ENCODE data around the gene GAN.
"Not testable (repeated sequence)": the region's sequence is repeated elsewhere in the genome, so short reads cannot be mapped to it uniquely, and the experiment has no call there.

Gene GAN

DNA sequence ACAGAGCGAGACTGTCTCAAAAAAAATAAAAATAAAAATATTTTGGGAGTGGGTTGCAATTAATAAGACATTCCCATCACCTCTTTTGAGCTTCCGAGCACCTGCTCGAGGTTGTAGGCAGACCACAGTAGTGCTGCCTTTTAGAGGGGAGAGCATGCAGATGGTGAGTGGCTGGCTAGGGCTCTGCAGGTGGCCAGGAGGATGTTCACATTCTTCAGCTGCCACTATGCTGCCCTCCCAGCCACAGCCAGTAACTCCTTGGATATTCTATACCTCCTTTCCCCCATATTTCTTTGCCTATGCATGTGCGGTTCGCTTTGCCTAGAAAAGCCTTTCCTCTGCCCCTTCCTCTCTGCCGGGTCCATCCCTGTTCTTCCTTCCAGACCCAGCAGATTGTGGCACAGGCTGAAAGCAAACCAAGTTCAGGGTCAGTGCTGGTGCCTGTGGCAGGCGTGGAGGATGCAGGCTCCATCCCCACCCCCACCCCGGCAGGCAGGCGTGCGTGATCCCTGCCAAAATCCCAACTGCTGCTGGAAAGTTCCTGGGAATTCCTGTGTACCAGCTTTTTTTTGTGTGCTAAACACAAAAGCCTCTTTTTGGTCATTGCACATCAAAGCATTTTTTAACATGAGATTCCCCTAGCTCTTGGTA lies 96.0 kb downstream of the GAN start:
- H3K27ac ChIP-seq (ENCODE audit: low read depth, low read length) = no peak overlapping the region
- H3K9ac ChIP-seq (ENCODE audit: low read length) = no peak overlapping the region
- H3K4me3 ChIP-seq (ENCODE audit: low read length) = no peak overlapping the region
- no peaks in the 10 kb centered on the region for H3K4me1 ChIP-seq (ENCODE audit: control insufficient read depth, insufficient read depth, low read length)
- no peaks in the 10 kb centered on the region for H3K36me3 ChIP-seq (ENCODE audit: control insufficient read depth, insufficient read depth, low read length)
- H3K27me3 ChIP-seq (ENCODE audit: control insufficient read depth, insufficient read depth, low read length) = no peaks in the 10 kb centered on the region

DNA sequence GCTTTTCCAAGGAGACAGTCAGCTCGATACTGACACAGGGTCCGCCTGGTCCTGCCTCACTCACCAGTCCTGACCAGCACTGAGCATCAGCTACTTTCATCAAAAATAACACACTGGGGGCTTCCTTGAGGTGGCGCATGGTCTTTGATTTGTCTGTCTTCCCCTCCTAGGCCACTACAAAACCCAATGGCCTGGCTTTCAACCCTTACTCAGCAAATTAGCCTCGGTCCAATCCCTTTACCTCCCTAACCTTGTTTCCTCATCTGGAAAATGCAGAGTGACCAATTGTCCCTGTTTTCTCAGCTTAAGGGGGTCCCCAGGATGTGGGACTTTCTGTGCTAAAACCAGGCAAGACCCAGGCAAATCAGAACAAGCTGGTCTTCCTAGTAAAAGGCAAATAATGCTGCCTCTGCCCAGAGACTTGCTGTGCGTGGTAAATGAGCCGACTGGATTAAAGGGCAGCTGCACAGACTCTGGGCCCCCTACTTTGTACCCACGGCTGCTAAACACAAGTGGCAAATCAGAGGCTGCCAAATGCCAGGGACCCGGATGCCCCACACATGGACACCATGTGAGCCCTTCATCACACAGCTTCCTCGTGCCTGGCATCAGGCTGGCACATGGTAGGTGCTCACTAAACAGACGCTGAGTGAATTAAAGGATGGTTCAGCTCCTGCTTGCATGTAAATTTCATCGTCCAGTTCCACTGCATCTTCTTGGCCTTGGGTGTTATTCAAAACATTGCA lies 98.7 kb downstream of the GAN start:
- H3K36me3 ChIP-seq (ENCODE audit: control insufficient read depth, insufficient read depth, low read length) = no peaks in the 10 kb centered on the region

DNA sequence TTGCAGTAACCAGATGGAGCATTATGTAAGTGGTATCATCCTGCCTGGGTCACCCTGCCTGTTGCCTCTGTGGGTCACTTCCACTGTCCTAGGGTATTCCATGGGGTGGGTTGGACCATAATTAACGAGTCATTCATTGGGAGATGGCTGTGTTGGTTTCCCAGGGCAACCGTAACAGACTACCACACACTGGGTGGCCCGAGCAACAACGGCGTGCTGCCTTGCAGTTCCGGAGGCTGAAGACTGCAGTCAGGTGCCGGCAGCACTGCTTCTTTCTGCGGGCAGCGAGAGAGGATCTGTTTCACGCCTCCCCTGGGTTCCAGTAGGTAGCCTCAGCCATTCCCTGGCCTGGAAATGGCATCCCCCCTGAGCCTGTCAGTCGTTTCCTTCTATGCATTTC lies 101.0 kb downstream of the GAN start:
- H3K4me3 ChIP-seq (ENCODE audit: low read length) = no peak overlapping the region
- H3K4me1 ChIP-seq (ENCODE audit: control insufficient read depth, insufficient read depth, low read length) = no peaks in the 10 kb centered on the region
- no peaks in the 10 kb centered on the region for H3K36me3 ChIP-seq (ENCODE audit: control insufficient read depth, insufficient read depth, low read length)
- no peak overlapping the region for H3K27ac ChIP-seq (ENCODE audit: low read depth, low read length)
- no peak overlapping the region for H3K9ac ChIP-seq (ENCODE audit: low read length)
- H3K27me3 ChIP-seq (ENCODE audit: control insufficient read depth, insufficient read depth, low read length) = no peaks in the 10 kb centered on the region

More for the DNA sequence above, 98.7 kb downstream of the GAN start:
- no peaks in the 10 kb centered on the region for H3K27me3 ChIP-seq (ENCODE audit: control insufficient read depth, insufficient read depth, low read length)
- H3K9ac ChIP-seq (ENCODE audit: low read length) = no peak overlapping the region
- H3K4me1 ChIP-seq (ENCODE audit: control insufficient read depth, insufficient read depth, low read length) = no peaks in the 10 kb centered on the region
- H3K27ac ChIP-seq (ENCODE audit: low read depth, low read length) = no peak overlapping the region
- H3K4me3 ChIP-seq (ENCODE audit: low read length) = no peak overlapping the region

DNA sequence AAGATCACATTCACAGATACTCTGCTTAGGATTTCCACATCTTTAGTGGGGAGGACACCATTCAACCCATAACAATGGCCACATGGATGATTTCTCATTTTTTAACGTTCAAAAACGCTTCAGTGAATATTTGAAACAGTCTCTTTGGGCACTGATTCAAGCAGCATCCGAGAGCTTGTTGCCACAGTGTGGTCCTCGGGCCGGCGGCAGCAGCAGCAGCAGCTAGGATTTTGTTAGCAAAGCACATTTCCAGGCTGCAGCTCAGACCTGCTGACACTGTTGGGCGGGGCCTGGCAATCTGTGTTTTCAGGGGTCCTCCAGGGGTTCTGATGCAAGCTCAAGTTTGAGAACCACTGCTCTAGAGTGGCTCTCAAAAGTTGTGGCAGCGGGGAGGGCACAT lies 102.0 kb downstream of the GAN start:
- no peaks in the 10 kb centered on the region for H3K4me1 ChIP-seq (ENCODE audit: control insufficient read depth, insufficient read depth, low read length)
- no peak overlapping the region for H3K27ac ChIP-seq (ENCODE audit: low read depth, low read length)
- H3K4me3 ChIP-seq (ENCODE audit: low read length) = no peak overlapping the region
- H3K9ac ChIP-seq (ENCODE audit: low read length) = no peak overlapping the region
- no peaks in the 10 kb centered on the region for H3K27me3 ChIP-seq (ENCODE audit: control insufficient read depth, insufficient read depth, low read length)
- no peaks in the 10 kb centered on the region for H3K36me3 ChIP-seq (ENCODE audit: control insufficient read depth, insufficient read depth, low read length)

DNA sequence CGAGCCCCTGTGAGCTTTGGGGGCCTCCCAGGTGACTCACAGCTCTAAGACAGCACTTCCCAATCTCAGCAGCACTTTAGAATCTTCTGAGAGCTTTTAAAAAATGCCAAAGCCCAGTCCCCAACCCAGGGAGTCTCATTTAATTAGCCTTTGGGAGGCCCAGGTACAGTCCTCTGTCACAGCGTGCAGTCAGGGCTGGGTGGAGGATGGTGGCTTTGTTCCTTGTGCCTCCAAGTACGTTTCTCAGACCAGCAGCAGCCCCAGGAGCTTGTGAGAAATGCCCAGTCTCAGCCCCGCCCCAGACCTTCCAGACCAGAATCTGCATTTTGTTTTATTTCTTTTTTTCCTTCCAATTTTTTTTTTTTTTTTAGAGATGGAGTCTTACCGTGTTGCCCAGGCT lies 102.4 kb downstream of the GAN start:
- no peak overlapping the region for H3K9ac ChIP-seq (ENCODE audit: low read length)
- no peaks in the 10 kb centered on the region for H3K36me3 ChIP-seq (ENCODE audit: control insufficient read depth, insufficient read depth, low read length)
- no peaks in the 10 kb centered on the region for H3K4me1 ChIP-seq (ENCODE audit: control insufficient read depth, insufficient read depth, low read length)
- H3K27me3 ChIP-seq (ENCODE audit: control insufficient read depth, insufficient read depth, low read length) = no peaks in the 10 kb centered on the region
- no peak overlapping the region for H3K4me3 ChIP-seq (ENCODE audit: low read length)
- H3K27ac ChIP-seq (ENCODE audit: low read depth, low read length) = no peak overlapping the region

DNA sequence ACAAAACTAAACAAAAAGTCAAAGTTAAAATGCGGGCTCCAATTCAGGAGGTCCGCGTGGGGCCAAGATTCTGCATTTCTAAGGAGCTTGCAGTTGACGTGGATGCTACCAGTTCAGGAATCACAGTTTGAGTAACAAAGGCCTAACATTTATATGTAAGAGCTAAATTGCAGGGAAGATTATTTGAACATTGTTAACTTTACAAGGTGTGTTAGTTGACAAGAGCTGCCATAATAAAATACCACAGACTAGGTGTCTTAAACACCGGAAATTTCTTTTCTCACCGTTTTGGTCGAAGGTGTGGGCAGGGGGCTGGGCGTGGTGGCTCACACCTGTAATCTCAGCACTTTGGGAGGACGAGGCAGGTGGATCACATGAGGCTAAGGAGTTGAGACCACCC lies 105.0 kb downstream of the GAN start:
- H3K36me3 ChIP-seq (ENCODE audit: control insufficient read depth, insufficient read depth, low read length) = no peaks in the 10 kb centered on the region
- no peaks in the 10 kb centered on the region for H3K4me1 ChIP-seq (ENCODE audit: control insufficient read depth, insufficient read depth, low read length)
- no peaks in the 10 kb centered on the region for H3K27me3 ChIP-seq (ENCODE audit: control insufficient read depth, insufficient read depth, low read length)
- H3K4me3 ChIP-seq (ENCODE audit: low read length) = no peak overlapping the region
- H3K27ac ChIP-seq (ENCODE audit: low read depth, low read length) = no peak overlapping the region
- H3K9ac ChIP-seq (ENCODE audit: low read length) = no peak overlapping the region

DNA sequence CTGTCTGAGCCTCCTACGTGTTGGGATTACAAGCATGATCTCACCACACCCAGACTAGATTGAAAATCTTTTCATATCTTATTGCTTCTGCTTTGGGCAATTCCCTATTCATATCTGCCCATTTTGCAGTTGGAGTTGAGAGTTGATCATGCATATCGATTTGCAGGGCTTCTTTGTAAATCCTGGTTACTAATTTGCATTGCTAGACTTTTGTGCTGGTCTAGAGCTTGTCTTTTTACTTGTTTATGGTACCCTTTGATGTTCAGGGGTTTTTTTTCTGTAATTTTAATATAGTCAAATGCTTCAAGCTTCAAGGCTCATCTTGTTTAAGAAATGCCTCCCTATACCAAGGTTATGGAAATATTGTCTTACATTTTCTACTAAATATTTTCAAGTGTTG lies 106.4 kb downstream of the GAN start:
- Histone ChIP-seq H3K4me1 (ENCODE audit: control insufficient read depth, insufficient read depth, low read length) (no peaks in the 10 kb centered on the region), H3K9ac (ENCODE audit: low read length) (no peak overlapping the region), H3K27me3 (ENCODE audit: control insufficient read depth, insufficient read depth, low read length) (no peaks in the 10 kb centered on the region), H3K27ac (ENCODE audit: low read depth, low read length) (no peak overlapping the region), H3K36me3 (ENCODE audit: control insufficient read depth, insufficient read depth, low read length) (no peaks in the 10 kb centered on the region), H3K4me3 (ENCODE audit: low read length) (no peak overlapping the region)

DNA sequence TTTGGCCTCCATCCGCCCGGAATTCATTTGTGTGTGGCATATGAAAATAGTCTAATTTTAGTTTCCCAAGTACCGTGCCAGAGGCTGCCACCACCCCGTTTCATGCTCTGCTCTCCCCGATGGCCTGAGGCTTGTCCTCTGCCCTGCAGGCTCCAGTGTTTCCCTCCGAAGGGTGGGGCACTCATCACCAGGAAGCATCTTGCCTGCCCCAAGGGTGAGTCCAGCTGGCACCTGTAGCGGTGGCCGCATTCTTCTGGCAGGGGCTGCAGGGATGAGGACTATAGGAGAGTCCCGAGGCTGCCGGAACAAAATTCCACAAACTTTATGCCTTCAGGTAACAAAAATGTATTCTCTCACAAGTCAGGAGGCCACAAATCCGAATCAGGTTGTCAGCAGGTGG lies 106.8 kb downstream of the GAN start:
- H3K27me3 ChIP-seq (ENCODE audit: control insufficient read depth, insufficient read depth, low read length) = no peaks in the 10 kb centered on the region
- no peak overlapping the region for H3K27ac ChIP-seq (ENCODE audit: low read depth, low read length)
- no peaks in the 10 kb centered on the region for H3K4me1 ChIP-seq (ENCODE audit: control insufficient read depth, insufficient read depth, low read length)
- no peaks in the 10 kb centered on the region for H3K36me3 ChIP-seq (ENCODE audit: control insufficient read depth, insufficient read depth, low read length)
- no peak overlapping the region for H3K4me3 ChIP-seq (ENCODE audit: low read length)
- H3K9ac ChIP-seq (ENCODE audit: low read length) = no peak overlapping the region

DNA sequence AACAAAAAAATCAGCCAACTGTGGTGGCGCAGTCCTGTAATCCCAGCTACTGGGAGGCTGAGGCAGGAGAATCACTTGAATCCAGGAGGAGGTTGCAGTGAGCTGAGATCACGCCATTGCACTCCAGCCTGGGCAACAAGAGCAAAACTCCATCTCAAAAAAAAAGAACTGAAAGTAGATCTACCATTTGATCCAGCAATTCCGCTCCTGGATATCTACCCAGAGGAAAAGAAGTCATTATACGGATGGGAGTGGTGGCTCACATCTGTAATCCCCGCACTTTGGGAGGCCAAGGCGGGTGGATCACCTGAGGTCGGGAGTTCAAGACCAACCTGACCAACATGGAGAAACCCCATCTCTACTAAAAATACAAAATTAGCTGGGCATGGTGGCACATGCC lies 107.4 kb downstream of the GAN start:
- H3K4me3 ChIP-seq (ENCODE audit: low read length); H3K9ac ChIP-seq (ENCODE audit: low read length); H3K4me1 ChIP-seq (ENCODE audit: control insufficient read depth, insufficient read depth, low read length): not testable (repeated sequence)

DNA sequence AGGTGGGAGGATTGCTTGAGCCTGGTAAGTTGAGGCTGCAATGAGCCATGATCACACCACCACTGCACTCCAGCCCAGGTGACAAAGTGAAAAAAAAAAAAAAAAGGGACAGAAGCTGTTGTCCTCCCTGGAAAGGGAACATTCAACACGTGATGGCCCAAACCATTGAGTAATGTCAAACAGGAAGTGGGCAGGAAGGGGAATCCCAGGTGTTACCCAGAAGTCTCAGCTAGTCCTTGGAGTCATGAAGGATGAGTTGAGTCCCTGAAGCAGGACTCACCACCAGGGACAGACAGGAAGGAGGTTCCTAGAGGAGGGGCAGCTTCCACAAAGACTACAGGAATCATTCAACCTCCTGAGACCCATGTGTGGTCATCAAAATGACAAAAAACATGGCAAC lies 110.0 kb downstream of the GAN start:
- no peak overlapping the region for H3K27ac ChIP-seq (ENCODE audit: low read depth, low read length)
- no peaks in the 10 kb centered on the region for H3K36me3 ChIP-seq (ENCODE audit: control insufficient read depth, insufficient read depth, low read length)
- H3K9ac ChIP-seq (ENCODE audit: low read length) = no peak overlapping the region
- H3K27me3 ChIP-seq (ENCODE audit: control insufficient read depth, insufficient read depth, low read length) = no peaks in the 10 kb centered on the region
- no peaks in the 10 kb centered on the region for H3K4me1 ChIP-seq (ENCODE audit: control insufficient read depth, insufficient read depth, low read length)
- H3K4me3 ChIP-seq (ENCODE audit: low read length) = no peak overlapping the region

More for the DNA sequence above, 107.4 kb downstream of the GAN start:
- not testable (repeated sequence) for H3K27me3 ChIP-seq (ENCODE audit: control insufficient read depth, insufficient read depth, low read length); H3K27ac ChIP-seq (ENCODE audit: low read depth, low read length); H3K36me3 ChIP-seq (ENCODE audit: control insufficient read depth, insufficient read depth, low read length)

DNA sequence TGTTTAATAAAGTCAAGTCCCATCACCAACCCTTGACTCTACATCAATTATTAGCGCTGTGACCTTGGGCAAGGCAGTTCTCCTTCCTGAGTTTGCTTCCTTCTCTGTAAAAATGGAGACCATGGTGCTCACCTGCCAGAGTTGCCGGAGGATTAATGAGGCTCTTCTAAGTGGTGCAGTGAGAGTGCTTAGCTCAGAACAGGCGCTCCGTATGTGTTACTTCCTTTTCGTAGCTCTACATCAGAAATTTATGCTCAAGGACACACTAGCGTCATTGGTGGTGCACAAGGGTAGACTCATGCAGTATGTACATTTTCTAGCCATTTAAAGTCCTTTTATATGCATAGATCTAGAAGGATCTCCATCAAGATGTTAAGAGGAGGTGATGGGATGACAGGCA lies 112.5 kb downstream of the GAN start:
- Histone ChIP-seq H3K27ac (ENCODE audit: low read depth, low read length) (no peak overlapping the region), H3K9ac (ENCODE audit: low read length) (no peak overlapping the region), H3K27me3 (ENCODE audit: control insufficient read depth, insufficient read depth, low read length) (no peaks in the 10 kb centered on the region)

DNA sequence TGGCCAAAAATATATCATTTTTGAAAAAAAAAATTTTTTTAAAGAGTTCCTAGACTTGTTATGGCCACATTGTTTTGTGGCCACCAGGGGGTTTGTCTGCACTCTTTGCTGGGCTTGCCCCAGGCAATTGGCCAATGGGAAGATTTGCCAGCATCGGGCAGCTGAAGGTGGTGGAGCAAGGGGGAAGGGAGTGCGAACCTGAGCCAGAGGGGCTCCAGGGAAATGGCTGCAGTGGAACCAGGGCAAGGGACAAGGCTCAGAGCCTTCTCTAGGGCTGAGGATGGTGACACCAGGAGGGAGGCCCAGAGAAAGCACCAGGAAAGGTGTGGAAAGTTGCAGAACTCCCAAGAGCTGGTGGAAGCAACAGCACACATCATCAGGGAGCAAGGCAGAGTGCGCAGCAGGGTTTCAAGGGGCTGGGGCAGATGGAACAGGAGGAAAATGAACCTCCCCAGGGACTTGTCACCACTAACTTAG lies 114.3 kb downstream of the GAN start:
- Histone ChIP-seq H3K27me3 (ENCODE audit: control insufficient read depth, insufficient read depth, low read length) (no peaks in the 10 kb centered on the region), H3K4me1 (ENCODE audit: control insufficient read depth, insufficient read depth, low read length) (no peaks in the 10 kb centered on the region), H3K4me3 (ENCODE audit: low read length) (no peak overlapping the region), H3K36me3 (ENCODE audit: control insufficient read depth, insufficient read depth, low read length) (no peaks in the 10 kb centered on the region), H3K27ac (ENCODE audit: low read depth, low read length) (no peak overlapping the region), H3K9ac (ENCODE audit: low read length) (no peak overlapping the region)

More for the DNA sequence above, 112.5 kb downstream of the GAN start:
- no peak overlapping the region for H3K4me3 ChIP-seq (ENCODE audit: low read length)
- no peaks in the 10 kb centered on the region for H3K36me3 ChIP-seq (ENCODE audit: control insufficient read depth, insufficient read depth, low read length)
- H3K4me1 ChIP-seq (ENCODE audit: control insufficient read depth, insufficient read depth, low read length) = no peaks in the 10 kb centered on the region
